RWPE2 (cell line): ENCODE results near the gene FCRLB.

Source experiments
- ATAC-seq: fragments of 200-7000 bp; cut with Tn5 transposase; 3 replicates; pipeline ENCODE4 v1.9.1; 2021; ENCODE audit warnings: low read depth
- DNase-seq: peaks from one replicate; pipeline ENCODE4 v3.0.0-alpha.2; 2020; ENCODE audit warnings: low spot score
- H3K27ac ChIP-seq: fragments of 450-650 bp; 2 replicates; pipeline ENCODE4 v1.5.1; 2017; ENCODE audit warnings: mild to moderate bottlenecking; ENCODE audit not compliant: poor library complexity, severe bottlenecking
- H3K27me3 ChIP-seq: fragments of 250-450 bp; sonication (Bioruptor Pico); 2 replicates; pipeline ENCODE4 v1.5.1; 2021; ENCODE audit warnings: mild to moderate bottlenecking, moderate library complexity; ENCODE audit not compliant: insufficient read depth, poor library complexity, severe bottlenecking
- H3K36me3 ChIP-seq: fragments of 250-450 bp; sonication (Bioruptor Pico); 2 replicates; pipeline ENCODE4 v1.5.1; 2020; ENCODE audit warnings: low read depth, mild to moderate bottlenecking, moderate library complexity
- H3K4me1 ChIP-seq: fragments of 250-450 bp; sonication (Bioruptor Pico); 2 replicates; pipeline ENCODE4 v1.5.1; 2021; ENCODE audit warnings: mild to moderate bottlenecking, moderate library complexity; ENCODE audit not compliant: insufficient read depth, poor library complexity, severe bottlenecking
- H3K4me3 ChIP-seq: fragments of 250-450 bp; sonication (Bioruptor Pico); 2 replicates; pipeline ENCODE4 v1.5.1; 2021; ENCODE audit warnings: mild to moderate bottlenecking, moderate library complexity; ENCODE audit not compliant: severe bottlenecking
- H3K9me3 ChIP-seq: fragments of 250-450 bp; sonication (Bioruptor Pico); 2 replicates; pipeline ENCODE4 v1.5.1; 2021; ENCODE audit warnings: mild to moderate bottlenecking, moderate library complexity; ENCODE audit not compliant: severe bottlenecking
- TF ChIP-seq, protein P1 (sequence below): fragments of 450-650 bp; IDR thresholded peaks from one replicate; pipeline ENCODE4 v1.5.1; 2017; ENCODE audit warnings: mild to moderate bottlenecking, moderate library complexity; ENCODE audit not compliant: poor library complexity, severe bottlenecking

Gene FCRLB

DNA sequence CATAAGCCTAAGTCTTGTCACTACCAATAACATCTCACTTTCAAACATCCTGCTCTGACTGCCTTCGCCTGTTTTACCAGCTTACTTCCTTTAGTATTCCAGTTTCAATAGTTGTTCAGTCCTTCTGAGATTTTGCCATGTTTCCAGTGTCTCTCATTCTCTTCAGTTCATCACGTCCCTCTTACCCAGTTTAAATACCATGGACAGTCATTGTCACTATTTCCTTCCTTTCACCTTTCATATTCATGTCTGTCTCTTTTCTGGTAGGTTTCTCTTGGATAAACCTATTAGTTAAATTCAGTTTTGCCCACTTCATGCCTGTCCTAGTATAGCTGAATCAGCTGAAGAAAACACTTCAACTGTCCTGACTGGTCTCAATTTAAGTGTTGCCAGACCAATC lies 50.6 kb downstream of the FCRLB start:
- DNase-seq = no peak
- ATAC-seq = no peak
- H3K36me3 ChIP-seq = no peaks in the 10 kb centered on the region; the same call in 1 of the 2 replicates
- H3K27ac ChIP-seq = no peak overlapping the region
- H3K4me3 ChIP-seq = no peak overlapping the region
- peaks cover 3% of the 10 kb centered on the region for H3K4me1 ChIP-seq
- no peaks in the 10 kb centered on the region for H3K27me3 ChIP-seq
- TF ChIP-seq, protein P1, sequence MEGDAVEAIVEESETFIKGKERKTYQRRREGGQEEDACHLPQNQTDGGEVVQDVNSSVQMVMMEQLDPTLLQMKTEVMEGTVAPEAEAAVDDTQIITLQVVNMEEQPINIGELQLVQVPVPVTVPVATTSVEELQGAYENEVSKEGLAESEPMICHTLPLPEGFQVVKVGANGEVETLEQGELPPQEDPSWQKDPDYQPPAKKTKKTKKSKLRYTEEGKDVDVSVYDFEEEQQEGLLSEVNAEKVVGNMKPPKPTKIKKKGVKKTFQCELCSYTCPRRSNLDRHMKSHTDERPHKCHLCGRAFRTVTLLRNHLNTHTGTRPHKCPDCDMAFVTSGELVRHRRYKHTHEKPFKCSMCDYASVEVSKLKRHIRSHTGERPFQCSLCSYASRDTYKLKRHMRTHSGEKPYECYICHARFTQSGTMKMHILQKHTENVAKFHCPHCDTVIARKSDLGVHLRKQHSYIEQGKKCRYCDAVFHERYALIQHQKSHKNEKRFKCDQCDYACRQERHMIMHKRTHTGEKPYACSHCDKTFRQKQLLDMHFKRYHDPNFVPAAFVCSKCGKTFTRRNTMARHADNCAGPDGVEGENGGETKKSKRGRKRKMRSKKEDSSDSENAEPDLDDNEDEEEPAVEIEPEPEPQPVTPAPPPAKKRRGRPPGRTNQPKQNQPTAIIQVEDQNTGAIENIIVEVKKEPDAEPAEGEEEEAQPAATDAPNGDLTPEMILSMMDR = no peak
- peaks cover 3% of the 10 kb centered on the region for H3K9me3 ChIP-seq

GRCh38 chr1:161772397-161772796 lies 51.1 kb downstream of the FCRLB start:
- DNase-seq (no peak), ATAC-seq (no peak)
- Histone ChIP-seq H3K27me3 (no peaks in the 10 kb centered on the region), H3K9me3 (peaks cover 3% of the 10 kb centered on the region), H3K4me3 (no peak overlapping the region), H3K4me1 (peaks cover 1% of the 10 kb centered on the region), H3K36me3 (no peaks in the 10 kb centered on the region; the same call in 1 of the 2 replicates), H3K27ac (no peak overlapping the region)
- TF ChIP-seq, protein P1 = no peak

- Histone ChIP-seq H3K4me3 (no peak overlapping the region), H3K27ac (no peak overlapping the region), H3K36me3 (peaks cover 9% of the 10 kb centered on the region; the same call in 1 of the 2 replicates), H3K27me3 (no peaks in the 10 kb centered on the region), H3K9me3 (peaks cover 3% of the 10 kb centered on the region), H3K4me1 (no peaks in the 10 kb centered on the region)
- DNase-seq = no peak
- no peak for ATAC-seq
- TF ChIP-seq, protein P1 = no peak
Measured at GRCh38 chr1:161773791-161774190, 52.4 kb downstream of the FCRLB start.

DNA sequence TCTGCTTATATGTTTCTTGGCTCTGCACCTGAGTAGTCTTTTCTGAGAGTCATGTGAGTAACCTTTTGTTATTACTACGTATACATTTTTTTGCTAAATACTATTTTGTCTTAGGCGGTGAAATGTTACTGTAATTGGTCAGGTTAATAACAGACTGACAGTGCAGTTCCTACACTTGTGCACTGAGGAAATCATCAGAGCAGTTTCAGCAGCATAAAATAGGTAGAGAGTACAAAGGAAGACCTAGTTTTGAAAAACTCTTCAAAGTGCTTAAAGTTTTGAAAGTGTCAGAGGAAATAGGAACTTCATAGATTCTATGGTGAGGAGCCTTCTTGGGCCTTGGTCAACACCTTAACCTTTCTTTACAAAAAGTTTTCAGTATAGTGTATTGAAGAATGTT lies 55.9 kb downstream of the FCRLB start:
- TF ChIP-seq, protein P1 = no peak
- no peak overlapping the region for H3K4me3 ChIP-seq
- no peaks in the 10 kb centered on the region for H3K27me3 ChIP-seq
- no peaks in the 10 kb centered on the region for H3K4me1 ChIP-seq
- H3K36me3 ChIP-seq = peaks cover 28% of the 10 kb centered on the region
- H3K9me3 ChIP-seq = peaks cover 3% of the 10 kb centered on the region
- no peak overlapping the region for H3K27ac ChIP-seq
- no peak for ATAC-seq
- DNase-seq = no peak
